Epithelial cell of alveolus of lung (primary cell): ENCODE data around the gene TSPY3. TPM values are rescaled to one million over a fixed set of nuclear protein-coding genes. Genes with fewer than 3 reads are reported as not detected.

Experiments used
- total RNA-seq: library from RNA; depleted of rRNA; stranded (reverse); fragments of >200 nt; gene quantifications from 2 replicates; pipeline ENCODE4 v1.2.1, GENCODE V29; 2015

TSPY3 gene, protein sequence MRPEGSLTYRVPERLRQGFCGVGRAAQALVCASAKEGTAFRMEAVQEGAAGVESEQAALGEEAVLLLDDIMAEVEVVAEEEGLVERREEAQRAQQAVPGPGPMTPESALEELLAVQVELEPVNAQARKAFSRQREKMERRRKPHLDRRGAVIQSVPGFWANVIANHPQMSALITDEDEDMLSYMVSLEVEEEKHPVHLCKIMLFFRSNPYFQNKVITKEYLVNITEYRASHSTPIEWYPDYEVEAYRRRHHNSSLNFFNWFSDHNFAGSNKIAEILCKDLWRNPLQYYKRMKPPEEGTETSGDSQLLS
- total RNA-seq = not detected in 2 replicates

DNA sequence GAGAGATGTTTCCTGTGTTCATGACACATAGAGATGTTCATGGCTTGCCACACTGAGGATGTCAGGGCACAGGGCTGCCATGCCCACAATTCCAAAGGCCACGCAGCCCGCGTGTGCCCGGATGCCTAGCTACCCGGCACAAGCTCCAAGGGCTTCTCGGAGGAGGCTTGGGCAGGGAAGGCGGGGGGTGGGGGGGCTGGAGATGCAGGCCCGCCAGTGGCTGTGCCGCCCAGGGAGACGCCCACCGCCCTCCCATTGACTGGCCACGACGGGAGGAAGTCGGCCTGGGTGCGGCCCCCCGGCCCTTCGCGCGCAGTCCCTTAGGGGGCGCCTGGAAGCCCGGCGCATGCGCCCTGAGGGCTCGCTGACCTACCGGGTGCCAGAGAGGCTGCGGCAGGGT, at the start of gene TSPY3:
TSPY3 (plus strand) TSS at position 301 of the 400 bp plus-strand sequence; CDS start at position 347, 46 bp downstream.

DNA sequence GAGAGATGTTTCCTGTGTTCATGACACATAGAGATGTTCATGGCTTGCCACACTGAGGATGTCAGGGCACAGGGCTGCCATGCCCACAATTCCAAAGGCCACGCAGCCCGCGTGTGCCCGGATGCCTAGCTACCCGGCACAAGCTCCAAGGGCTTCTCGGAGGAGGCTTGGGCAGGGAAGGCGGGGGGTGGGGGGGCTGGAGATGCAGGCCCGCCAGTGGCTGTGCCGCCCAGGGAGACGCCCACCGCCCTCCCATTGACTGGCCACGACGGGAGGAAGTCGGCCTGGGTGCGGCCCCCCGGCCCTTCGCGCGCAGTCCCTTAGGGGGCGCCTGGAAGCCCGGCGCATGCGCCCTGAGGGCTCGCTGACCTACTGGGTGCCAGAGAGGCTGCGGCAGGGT, 40.7 kb upstream of the TSPY3 start, which contains the start of gene TSPY8:
TSPY8 (plus strand) TSS at position 301 of the 400 bp plus-strand sequence; CDS start at position 347, 46 bp downstream.

Other genes with a start within 250 kb of the TSPY3 start
- gene TSPY4, start 61.0 kb upstream of the TSPY3 start, total RNA-seq = not detected in 2 replicates
- not detected in 2 replicates for gene TSPY8, start 40.6 kb upstream of the TSPY3 start, total RNA-seq
- gene TSPY1, start 68.5 kb downstream of the TSPY3 start, total RNA-seq = not detected in 2 replicates
- gene TSPY9, start 88.8 kb downstream of the TSPY3 start, total RNA-seq = not detected in 2 replicates
- gene TSPY10, start 129.5 kb downstream of the TSPY3 start, total RNA-seq = not detected in 2 replicates